HG03135 (cell line): ENCODE results near the gene ACACA.

Experiments used
- ATAC-seq: cut with Tn5 transposase; IDR thresholded peaks from one replicate; pipeline ENCODE4 v1.9.1; 2021; ENCODE audit warnings: mild to moderate bottlenecking, moderate library complexity; ENCODE audit not compliant: unreplicated experiment

Gene ACACA

DNA sequence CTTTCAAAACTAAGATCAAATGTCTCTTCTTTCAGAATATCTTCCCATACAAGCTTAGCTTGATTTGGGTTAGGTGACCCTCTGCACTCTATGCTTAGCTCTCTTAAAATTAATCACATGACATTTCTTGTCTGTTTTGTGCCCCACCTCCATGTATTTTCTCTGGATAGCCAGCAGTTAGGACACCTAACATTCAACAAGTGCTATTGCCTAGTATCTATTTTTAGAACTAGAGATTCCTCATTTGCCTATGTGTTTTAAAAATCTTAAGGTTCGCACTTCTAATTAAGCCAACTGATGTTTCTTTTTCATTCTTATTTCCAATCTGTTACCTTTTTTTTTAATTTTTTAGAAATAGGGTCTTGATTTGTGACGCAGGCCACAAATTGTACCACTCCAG lies 160.6 kb downstream of the ACACA start:
- no peak for ATAC-seq

DNA sequence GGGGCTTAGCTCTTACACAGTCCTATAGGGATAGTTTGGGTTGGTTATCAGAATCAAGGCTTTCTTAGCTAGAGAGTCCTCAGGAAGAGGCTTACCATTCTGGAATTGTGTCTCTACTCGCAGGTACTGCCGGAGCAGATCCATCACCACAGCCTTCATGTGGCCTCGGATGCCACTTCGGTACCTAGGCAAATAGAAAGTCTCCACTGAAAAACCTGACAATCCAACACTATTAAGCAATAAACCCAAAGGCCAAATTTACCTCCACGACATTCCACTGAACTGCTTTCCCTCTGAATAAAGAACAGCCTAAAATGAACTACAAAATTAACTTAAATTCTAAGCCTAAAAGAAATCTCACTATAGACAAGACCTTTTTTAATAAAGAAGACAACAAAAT lies 166.3 kb downstream of the ACACA start:
- no peak for ATAC-seq

DNA sequence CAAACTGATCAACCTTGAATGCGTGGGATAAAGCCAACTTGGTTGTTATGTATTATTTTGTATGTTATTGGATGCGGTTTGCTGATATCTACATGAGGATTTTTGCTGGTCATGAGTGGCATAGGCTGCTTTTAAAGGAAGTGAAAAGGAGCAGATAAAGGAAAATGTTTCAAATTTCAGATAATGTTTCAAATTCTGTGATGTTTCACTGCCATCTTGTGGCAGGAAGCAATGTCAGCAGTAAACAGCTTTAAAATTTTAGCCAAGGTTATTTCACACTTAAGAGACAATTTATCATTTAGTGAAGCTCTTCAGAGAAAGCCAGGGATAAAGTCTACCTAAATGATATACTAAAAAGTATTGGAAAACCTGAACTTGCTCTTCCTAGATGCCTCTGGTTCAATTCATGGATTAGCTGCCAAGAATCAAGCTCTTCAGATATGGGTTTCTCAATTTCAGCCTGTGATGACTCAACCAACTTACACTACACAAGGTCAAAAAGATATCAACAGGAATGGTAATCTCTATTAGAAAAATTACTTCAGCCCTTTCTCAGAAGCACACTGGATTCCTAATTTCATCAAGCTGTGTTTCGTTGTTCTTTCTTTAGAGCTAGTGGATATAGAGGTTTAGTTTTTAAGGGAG lies 166.8 kb downstream of the ACACA start:
- ATAC-seq, result no peak

DNA sequence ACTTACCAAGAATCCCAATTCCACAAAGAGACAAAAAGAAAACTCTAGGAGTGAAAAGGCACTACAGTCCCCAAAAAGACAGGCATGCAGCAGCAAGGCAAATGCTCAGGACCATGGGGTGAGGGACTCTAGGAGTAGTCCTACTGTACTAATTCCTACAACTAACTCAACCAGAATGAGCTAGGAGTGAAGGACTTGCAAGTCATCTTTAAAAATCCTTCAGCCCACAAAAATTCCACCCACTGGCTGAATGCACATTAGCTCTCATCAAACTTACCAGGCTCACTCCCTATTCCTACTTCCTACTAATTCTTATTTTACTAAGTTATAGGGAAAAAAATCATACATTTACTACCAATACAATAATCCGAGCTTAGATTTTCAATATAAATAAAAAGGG lies 172.5 kb downstream of the ACACA start:
- ATAC-seq, result no peak

DNA sequence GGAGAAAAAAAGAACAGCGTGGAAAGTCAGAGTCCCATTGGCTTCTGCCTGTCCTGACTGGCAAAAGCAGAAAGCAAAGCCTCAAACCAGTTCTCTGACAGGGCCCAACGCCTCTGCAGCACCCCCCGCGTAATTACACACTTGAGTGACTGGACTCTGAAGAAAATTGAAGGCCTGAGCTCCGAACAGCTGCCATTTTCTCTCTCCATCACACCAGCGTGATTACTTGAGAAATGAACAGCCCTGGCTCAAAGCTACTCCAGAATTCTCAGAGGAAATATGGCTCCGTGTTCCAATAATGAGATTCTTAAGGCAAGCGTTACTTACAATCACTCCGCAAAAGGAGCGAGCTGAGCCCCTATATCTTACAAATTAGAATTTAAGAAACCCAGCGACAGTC lies 173.6 kb downstream of the ACACA start:
- ATAC-seq, result no peak

DNA sequence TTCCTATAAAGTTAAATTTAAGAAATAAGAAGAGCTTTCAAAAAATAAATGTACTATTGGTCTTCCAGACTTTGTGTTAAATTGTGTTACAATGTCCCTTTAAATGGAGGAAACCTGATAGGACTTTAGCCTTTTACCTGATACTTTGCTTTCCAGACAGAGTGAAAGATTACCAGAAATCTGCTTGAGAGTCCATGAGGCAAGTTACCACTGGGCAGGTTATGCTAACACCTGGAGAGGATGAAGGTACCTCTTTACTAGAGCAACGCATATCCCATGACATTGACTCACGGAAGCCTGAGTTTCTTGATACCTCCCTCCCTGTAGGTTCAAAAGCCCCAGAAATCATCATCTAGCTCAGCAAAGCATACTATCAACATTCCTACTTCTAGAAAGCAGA lies 174.7 kb downstream of the ACACA start:
- ATAC-seq, result no peak

DNA sequence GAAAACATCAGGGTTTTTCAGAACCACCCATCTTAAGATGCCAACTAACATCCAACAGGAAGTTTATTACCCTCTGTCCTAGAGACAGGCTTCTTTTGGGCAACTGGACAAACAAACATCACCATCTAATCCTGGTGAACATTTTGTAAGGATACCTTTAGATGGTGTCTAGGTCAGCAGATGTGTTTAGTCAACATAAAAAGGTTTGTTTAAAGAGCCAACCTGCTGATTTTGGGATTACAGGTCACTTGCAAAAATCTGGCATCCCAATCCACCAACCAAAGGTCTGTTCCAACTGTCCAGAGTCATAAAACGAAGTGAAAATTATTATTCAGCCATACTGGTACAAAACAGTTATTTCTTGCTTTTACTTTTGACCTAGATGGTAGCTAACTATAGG lies 176.0 kb downstream of the ACACA start:
- ATAC-seq, result no peak

DNA sequence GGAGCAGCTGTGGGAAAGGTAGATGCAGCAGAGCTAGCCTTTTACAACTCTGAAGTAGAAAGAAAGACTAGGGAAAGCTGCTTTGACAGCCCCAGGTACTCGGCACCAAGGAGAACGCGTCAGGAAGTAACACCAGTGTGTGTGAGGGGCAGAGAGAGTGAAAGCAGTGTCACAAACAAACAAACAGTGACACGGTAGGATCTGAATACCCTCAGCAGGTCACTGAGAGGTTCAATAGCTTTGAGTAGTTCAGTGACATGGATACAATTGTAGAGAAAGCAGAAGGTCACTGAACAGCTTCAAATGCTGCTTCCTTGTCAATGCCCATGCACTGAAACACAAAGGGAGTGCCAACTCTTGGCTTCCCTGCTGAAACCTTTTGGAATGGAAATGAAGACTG lies 181.2 kb downstream of the ACACA start:
- ATAC-seq, result no peak

DNA sequence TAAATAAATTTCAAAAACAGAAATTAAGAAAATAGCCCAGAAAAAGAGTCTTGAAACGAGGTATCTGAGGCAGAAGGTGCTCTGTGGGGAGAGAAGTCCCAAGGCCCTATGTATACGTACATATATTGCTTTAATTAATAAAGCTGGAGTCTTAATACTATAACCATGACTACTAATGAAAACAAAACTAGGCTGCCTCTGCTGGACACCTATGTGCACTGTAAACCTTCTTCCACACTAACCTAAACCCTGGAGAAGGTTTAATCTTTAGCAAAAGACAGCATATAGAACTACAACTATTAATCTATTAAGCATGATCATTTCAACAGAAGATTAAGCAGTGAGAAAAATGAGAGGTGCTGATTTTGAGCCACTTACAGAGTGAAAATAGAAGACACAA lies 184.8 kb downstream of the ACACA start:
- ATAC-seq, result no peak

DNA sequence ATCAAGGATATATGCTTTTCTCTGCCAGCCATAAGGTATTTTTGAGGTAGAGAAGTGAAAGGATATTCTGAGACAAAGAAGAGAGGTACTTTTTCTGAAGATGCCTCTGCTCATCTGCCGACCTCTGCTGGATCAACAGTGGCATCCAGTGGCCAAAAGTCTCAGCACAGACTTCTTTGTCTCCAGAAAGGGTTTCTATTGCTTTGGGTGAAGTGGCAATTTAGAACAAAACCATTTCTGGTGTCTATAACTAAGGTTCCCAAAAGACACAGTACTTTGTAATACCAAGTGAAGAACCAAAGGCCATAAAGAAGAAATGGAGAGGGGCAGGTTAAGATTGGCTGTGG lies 186.1 kb downstream of the ACACA start:
- ATAC-seq, result no peak

DNA sequence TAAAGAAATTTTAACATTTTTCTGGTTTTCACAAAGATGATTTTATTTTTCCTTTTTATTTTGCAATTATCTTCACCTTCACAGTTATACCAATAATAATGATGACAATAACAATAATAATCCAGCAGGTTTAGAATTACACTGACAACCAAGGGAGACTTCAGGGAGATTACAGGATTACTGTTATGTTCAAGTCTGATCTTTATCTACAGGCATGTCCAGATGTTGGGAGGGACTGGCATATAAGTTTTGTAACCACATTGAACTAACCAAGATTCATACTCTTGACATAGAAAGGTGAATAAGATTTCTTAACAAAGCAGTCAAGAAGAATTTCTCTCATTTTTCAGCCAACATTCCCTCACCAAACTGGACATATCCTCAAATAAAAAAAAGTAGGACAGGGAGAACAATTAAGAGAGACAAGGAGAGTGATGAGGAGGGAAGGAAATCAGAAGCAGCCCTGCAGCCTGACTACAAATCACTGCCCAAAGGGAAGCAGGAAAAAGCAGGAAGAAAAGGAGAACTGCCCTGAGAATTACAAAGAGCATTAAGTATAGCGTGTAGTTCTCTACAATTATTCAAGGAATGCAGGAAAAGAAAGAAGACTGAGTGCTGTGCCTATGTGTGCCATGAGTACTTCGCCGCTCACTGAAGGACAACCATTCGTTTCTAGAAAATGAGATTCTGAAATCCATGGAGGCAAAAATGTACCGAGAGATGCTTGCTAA lies 186.6 kb downstream of the ACACA start:
- no peak for ATAC-seq

DNA sequence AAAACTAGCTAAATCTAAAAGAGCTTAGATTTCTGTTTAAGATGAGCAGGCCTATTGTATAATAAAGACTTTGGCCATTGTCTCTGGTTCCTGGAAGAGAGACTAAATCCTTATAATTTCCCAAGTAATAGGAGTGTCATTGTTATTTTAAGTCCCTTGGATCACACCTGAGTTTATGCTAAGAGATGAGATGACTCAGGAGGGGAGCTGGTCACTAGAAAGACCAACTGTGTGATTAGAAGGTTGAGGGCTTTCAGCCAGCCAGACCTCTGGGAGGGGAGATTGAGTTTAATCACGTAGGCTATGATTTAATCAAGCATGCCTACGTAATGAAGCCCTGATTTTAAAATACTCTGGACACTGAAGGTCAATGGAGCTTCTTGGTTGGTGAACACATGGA lies 187.8 kb downstream of the ACACA start:
- no peak for ATAC-seq

DNA sequence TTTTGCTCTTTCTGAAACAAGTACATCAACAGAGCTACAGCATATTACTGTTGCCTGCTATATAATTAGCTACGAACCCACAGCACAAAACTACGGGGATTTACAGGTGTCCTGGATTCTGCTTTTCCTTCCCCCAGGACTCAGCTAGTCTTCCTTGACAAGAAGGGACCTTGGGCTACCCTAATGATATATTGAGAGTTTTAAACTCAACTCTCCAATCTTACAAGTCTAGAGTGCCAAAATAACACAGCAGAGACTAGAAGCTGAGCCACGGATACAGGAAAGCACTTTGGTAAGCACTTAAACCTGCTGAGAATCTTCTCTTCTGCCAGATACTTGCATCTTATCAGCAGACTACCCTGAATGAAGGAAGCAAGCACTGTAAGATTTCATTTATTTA lies 192.2 kb downstream of the ACACA start:
- no peak for ATAC-seq

DNA sequence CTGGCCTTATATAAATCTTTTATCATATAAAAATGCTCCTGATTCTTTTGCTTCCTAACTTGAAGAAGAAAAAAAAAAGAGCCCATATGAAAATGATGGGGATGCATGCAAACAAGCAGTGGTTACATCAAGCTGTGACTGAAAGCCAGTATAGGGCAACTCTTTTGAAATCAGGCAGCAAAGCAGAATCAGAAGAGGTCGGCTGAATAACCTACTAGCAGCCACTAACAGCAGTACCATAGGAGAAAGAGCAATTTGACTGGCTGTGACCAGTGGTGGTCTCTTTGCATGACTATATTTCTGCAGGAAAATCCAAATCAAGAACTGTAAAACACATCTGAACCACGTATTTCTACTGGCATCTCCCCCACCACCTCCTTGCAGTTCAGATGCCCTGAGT lies 192.7 kb downstream of the ACACA start:
- ATAC-seq, result no peak

DNA sequence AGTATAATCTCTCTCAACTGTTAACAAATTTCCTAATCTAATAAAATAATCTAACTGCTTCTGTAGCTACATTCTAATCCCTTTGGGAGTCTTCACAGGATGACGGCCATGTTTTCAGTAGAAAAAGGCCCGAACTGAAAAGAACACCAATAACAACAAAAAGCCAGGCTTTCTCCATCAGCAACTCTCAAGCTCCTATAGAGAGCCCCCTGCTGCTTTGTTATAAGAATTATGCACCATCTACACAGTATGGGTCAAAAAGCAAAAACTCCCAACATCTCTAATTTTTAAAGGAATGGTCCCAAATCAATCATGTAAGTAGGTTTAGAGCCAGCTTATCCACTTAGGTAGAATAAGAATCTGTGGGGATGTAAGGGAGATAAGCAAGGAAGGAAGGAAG lies 194.5 kb downstream of the ACACA start:
- no peak for ATAC-seq

DNA sequence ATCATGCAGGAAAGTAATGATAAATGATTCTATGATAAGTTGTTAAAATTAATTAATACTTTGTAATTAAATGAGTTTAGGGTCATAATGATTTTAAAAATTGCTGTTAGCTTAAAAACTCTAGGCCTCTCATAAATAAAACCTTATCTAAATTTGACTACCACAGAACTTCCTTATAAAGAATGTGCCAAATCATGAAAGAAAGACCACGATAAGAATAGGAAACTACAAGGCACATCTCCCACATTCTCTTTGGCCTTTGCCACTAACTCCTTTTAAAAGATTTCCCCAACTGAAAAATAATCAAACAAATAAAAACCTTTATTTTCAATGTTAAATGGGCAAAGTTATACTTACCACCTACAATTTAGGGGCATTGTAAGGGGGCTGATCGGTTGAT lies 195.5 kb downstream of the ACACA start:
- ATAC-seq, result no peak

DNA sequence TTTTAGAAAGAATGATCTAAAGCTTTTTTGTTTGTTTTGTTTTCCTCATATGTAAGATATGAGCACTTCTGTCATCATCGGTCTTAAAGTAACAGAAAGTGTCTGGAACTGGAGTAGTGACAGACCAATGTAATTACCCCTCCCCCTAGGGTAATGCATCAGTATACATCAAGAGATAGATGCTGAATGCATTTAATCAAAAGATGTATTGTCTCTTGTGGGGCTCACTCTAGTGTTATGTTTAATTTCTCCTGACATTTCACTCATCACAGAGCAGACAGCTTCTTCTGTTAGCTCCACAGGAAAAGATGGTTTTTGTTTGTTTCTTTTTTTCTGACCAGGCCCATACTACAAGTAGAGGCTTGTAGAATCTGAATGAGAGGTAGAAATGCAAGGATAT lies 199.5 kb downstream of the ACACA start:
- ATAC-seq, result no peak

DNA sequence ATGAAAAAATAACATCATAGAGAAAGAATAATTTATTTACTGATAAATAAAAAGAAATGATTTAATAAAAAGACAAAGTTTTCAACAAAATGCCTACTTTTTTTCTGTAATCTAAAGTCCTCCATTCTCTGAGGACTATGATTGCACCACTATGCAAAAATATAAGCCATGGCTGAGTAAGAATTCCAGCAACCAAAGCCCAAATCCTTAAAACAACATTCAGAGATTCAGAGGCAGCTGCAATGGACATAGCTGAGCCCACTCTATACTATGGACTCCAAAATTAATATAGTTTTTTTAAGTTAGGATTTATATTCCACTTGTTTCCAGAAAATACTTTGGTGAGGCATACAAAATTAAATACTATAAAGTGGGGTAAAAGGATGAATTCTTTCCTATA lies 200.3 kb downstream of the ACACA start:
- ATAC-seq, result no peak

DNA sequence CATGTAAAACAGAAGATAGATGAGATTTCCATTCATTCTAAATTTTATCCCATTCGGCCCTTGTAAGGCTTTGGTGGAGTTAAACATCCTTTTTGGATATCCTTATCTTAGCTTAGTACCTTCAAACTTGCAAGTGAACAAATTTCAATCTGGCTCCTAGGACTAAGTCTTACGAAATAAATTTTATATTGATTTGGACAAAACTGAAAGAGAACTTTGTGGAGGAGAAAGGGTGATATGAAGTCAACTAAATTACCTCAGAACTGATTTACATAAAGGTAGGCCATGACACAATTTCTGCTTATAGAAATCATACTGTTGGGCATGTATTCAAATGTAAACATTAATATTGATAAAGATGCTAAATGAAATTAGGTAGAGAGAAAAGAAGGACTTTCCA lies 206.1 kb downstream of the ACACA start:
- ATAC-seq, result no peak

DNA sequence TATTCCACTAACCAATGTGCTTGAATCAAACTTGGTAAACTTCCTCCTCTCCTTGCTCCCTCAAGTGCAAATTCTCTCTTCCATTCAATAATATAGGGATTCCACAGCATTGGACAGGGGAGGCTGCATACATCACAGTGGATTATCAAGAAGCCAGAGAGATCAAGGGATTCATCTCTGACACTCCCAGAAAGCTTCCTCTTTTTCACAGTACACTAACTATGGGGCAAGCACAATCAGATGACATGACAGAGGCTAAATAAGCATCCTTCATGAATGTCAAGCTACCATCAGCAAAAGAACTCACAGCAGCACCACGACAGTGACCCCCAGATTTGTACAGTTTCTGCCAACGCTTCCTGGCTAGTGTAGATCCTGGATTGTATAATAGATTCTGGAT lies 209.3 kb downstream of the ACACA start:
- no peak for ATAC-seq

DNA sequence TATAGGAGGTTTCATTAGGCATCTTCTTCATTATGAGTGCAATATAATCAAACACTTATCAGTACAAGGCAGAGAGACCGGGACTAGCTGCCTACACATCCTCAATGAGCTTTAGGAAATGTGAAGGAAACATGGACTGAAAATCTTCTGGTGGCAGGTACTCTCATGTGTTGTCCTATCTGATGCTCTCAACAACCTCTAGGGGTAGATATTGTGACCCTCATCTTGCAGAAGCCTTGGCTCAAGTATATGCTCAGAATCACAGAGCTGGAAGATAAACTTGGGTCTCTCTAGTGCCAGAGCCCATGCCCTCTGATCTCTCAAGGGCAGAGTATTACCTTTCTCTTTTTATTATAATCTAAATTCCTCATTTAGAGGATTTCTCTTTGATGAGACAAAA lies 212.4 kb downstream of the ACACA start:
- ATAC-seq, result no peak

DNA sequence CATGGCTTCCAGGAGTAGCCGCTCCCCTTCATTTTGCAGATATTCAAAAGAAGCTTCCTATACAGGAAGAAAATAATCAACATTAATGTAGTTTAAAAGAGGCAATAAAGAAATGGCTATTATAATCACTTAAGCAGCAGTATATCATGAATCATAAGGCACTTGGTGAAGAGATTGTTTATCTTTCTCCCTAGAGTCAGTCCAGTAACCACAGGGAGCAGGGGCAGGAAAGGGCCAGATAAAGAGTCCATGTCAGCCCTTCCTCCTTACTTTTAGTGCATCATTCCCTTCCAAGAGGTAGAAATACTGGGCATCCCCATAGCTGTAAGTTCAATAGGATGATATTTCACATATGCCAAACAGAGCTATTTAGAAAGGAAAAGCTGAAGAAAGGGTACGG lies 215.4 kb downstream of the ACACA start:
- ATAC-seq, result no peak

DNA sequence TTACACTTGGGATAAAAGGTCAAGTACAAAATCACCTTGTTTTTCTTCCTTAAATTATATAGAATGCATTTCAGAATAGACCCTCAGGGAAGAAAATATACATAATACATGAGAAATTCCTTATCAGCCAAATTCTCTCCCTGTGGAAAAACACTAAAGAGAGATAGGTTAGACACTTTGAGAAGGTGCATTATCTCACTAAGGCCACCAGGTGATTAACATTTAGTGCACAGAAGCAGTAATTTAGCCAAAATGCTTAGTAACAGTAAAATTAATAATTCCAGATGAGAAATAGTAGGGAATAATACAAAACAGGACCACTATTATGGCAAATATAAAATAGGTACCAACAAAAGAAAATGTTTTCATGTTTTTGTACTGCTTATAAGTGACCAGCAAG lies 216.1 kb downstream of the ACACA start:
- no peak for ATAC-seq
